GM19193 (cell line): ENCODE measurements around the gene RNF187.

Experiments
- POLR2A ChIP-seq: IDR thresholded peaks from 4 replicates; pipeline ENCODE4 v1.6.1; 2011; ENCODE audit not compliant: insufficient read depth, insufficient read length; ENCODE audit errors: extremely low read depth

Gene RNF187

GRCh38 chr1:228540161-228540917, 53.2 kb downstream of the RNF187 start:
- no peak for TF ChIP-seq POLR2A

DNA sequence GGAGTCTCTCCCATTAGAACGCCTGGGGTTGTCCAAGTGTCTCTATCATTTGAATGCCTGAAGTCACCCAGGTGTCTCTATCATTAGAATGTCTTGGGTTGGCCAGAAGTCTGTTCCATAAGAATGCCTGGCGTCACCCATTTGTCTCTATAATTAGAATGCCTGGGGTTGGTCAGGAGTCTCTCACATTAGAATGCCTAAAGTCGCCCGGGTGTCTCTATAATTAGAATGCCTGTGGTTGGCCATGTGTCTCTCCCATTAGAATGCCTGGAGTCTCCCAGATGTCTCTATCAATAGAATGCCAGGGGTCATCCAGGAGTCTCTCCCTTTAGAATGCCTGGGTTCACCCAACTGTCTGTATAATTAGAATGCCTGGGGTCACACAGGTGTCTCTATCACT, 54.5 kb downstream of the RNF187 start:
- no peak for TF ChIP-seq POLR2A

- no peak for TF ChIP-seq POLR2A
These were observed 55.2 kb downstream of the RNF187 start for GRCh38 chr1:228542376-228542775.

DNA sequence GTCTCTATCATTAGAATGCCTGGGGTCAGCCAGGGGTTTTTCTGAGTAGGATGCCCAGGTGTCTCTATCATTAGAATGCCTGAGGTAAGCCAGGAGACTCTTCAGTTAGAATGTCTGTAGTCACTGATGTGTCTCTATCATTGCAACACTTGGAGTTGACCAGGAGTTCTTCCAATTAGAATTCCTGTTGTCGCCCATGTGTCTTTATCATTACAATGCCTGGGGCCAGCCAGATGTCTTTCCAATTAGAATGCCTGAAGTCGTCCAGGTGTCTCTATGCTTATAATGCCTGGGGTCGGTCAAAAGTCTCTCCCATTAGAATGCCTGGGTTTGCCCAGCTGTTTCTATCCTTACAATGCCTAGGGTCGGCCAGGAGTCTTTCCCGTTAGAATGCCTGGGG, 55.8 kb downstream of the RNF187 start:
- TF ChIP-seq POLR2A = no peak

DNA sequence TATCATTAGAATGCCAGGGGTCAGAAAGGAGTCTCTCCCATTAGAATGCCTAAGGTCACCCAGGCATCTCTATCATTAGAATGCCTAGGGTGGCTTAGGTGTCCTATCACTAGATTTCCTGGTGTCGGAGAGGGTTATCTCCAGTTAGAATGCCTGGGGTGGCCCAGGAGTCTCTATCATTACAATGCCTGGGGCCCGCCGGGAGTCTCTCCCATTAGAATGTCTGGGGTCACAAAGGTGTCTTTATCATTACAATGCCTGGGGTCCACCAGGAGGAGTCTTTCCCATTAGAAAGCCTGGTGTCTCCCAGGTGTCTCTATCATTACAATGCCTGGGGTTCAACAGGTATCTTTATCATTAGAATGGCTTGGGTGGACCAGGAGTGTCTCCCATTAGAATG, 56.2 kb downstream of the RNF187 start:
- no peak for TF ChIP-seq POLR2A

DNA sequence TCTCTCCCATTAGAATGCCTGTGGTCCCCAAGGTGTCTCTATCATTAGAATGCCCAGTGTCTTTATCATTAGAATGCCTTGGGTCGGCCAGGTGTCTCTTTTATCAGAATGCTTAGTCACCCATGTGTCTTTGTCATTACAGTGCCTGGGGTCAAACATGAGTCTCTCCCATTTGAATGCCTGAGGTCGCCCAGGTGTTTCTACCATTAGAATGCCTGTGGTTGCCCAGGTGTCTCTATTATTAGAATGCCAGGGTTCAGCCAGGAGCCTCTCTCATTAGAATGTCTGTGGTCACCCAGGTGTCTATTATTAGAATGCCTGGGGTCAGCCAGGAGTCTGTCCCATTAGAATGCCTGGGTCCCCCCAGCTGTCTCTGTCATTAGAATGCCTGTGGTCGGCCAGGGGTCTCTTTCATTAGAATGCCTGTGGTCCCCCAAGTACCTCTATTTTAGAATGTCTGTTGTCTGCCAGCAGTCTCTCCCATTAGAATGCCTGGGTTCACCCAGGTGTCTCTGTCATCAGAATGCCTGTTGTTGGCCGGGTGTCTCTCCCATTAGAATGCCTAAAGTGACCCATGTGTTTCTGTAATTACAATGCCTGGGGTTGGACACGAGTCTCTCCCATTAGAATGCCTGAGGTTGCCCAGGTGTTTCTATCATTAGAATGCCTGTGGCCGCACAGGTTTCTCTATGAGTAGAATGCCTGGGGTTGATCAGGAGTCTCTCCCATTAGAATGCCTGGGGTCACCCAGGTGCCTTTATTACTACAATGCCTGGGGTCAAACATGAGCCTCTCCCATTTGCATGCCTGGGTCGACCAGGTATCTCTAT, 57.1 kb downstream of the RNF187 start:
- no peak for TF ChIP-seq POLR2A

- TF ChIP-seq POLR2A = no peak
These were observed 57.9 kb downstream of the RNF187 start for GRCh38 chr1:228544921-228545591.
